ENCODE results near the gene EDAR. TPM values are rescaled to one million over a fixed set of nuclear protein-coding genes. Genes with fewer than 3 reads are reported as not detected.

The EDAR gene
- total and polyA plus RNA-seq, 2 of the 8 experiments (the other 6 are each of a cell fraction or from before 2014, with no cell fraction given): not detected

DNA sequence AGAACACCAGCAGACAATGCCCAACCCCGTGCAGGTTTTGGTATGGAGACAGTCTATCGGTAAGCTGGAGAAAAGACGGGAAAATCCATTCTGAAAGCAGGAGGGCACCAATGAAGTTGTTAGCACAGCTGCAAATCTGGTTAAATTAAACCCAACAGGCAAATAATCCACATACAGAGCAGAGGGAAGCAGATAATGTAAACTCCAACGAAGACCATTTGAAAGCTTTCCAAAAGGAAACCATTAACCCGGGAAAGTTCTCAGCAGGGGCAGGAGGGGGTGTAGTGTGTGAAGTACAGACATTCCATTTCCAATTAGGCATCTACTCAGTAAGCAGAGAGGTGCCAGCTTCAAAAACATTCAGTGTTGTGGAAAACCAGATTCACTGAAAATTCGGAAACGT, 10.3 kb downstream of the EDAR start:
- Histone ChIP-seq H3K4me1 (replicated peaks in 1 of 4; ENCODE audit: control insufficient read depth in 3 of 4, insufficient read depth in 4 of 4, low read length in 3 of 4) (no peaks in the 10 kb centered on the region), H3K23ac (ENCODE audit: insufficient read length) (no peak overlapping the region), H2BK5ac (ENCODE audit: low read depth, low read length) (no peak overlapping the region), H4K5ac (ENCODE audit: insufficient read length, low read depth, low read length) (no peak overlapping the region), H3K27me3 (replicated peaks in 1 of 4; ENCODE audit: control insufficient read depth in 3 of 4, extremely low read depth in 1 of 4, insufficient read depth in 3 of 4, low read length in 3 of 4) (no peaks in the 10 kb centered on the region), H4K91ac (replicated peaks; ENCODE audit: insufficient read length, low read length) (no peak overlapping the region), H3K18ac (ENCODE audit: extremely low read depth, low read length) (no peak overlapping the region), H3K79me2 (ENCODE audit: control insufficient read depth in 1 of 2, insufficient read depth in 2 of 2, low read length in 2 of 2) (no peaks in the 10 kb centered on the region), H3K9ac (replicated peaks in 1 of 4; ENCODE audit: extremely low read depth in 1 of 4, low read depth in 3 of 4, low read length in 3 of 4) (no peak overlapping the region), H3K23me2 (ENCODE audit: low read depth, low read length) (no peaks in the 10 kb centered on the region; the same call in 1 of the 2 replicates), H2BK15ac (ENCODE audit: low read length) (no peak overlapping the region), H2AK5ac (ENCODE audit: low read depth, low read length) (no peak overlapping the region), H2BK120ac (replicated peaks; ENCODE audit: low read depth, low read length) (no peak overlapping the region), H3K14ac (ENCODE audit: insufficient read length) (no peak overlapping the region), H4K8ac (ENCODE audit: extremely low read depth, insufficient read depth, low read length) (no peak overlapping the region), H4K20me1 (replicated peaks in 1 of 2; ENCODE audit: control insufficient read depth in 1 of 2, insufficient read depth in 2 of 2, low read length in 2 of 2) (no peaks in the 10 kb centered on the region), H3K4ac (replicated peaks; ENCODE audit: insufficient read length, low read depth, low read length) (no peak overlapping the region), H3K27ac (ENCODE audit: low read depth, low read length) (no peak overlapping the region), H3K36me3 (ENCODE audit: control insufficient read depth in 2 of 4, insufficient read depth in 4 of 4, low read length in 3 of 4) (no peaks in the 10 kb centered on the region), H3K56ac (replicated peaks; ENCODE audit: insufficient read length, low read depth, low read length) (no peak overlapping the region), H3K4me3 (ENCODE audit: extremely low read depth in 1 of 4, insufficient read depth in 2 of 4, low read depth in 3 of 4, low read length in 4 of 4) (no peak overlapping the region), H2BK20ac (ENCODE audit: low read length) (no peak overlapping the region), H3K4me2 (ENCODE audit: insufficient read depth in 1 of 2, low read depth in 2 of 2, low read length in 2 of 2) (no peak overlapping the region), H3K9me3 (ENCODE audit: insufficient read depth in 2 of 2, low read depth in 1 of 2, low read length in 1 of 2) (no peaks in the 10 kb centered on the region), H2BK12ac (ENCODE audit: low read depth, low read length) (no peak overlapping the region), H2AFZ (ENCODE audit: low read length) (no peak overlapping the region), H3K79me1 (ENCODE audit: low read depth, low read length) (no peaks in the 10 kb centered on the region)
- CTCF ChIA-PET (ENCODE audit: partially characterized antibody): interaction anchor here (0.6 to 2.7 kb wide), 7 partner anchors 10 to 395 kb away, joined by 3 to 13 read pairs (median 5); partner anchors contain the start of gene EDAR
- FAIRE-seq (no peak), DNase-seq (ENCODE audit: low read depth in 1 of 2, low spot score in 2 of 2) (no peak)
- TF ChIP-seq HDAC6 (IDR thresholded peaks at IDR 0.05; ENCODE audit: low read depth, low read length) (no peak), ZNF274 (IDR thresholded peaks at IDR 0.05; ENCODE audit: borderline replicate concordance, extremely low read depth, low read length) (no peak), SIN3A (conservative IDR thresholded peaks at IDR 0.05 in 1 of 2, IDR thresholded peaks at IDR 0.05 in 1 of 2; ENCODE audit: low read depth in 1 of 2, low read length in 2 of 2) (no peak), YY1 (IDR thresholded peaks at IDR 0.05; ENCODE audit: low read depth, low read length) (no peak), HDAC2 (IDR thresholded peaks at IDR 0.05; ENCODE audit: borderline replicate concordance in 1 of 2, low read depth in 2 of 2, low read length in 2 of 2) (no peak), ATF3 (IDR thresholded peaks at IDR 0.05; ENCODE audit: insufficient read depth, low read depth, low read length) (no peak), RXRA (IDR thresholded peaks at IDR 0.05; ENCODE audit: insufficient read depth, low read depth, low read length) (no peak), E2F6 (IDR thresholded peaks at IDR 0.05) (no peak), CTBP2 (IDR thresholded peaks at IDR 0.05; ENCODE audit: borderline replicate concordance, insufficient read depth, insufficient read length, low read length) (no peak), RFX5 (IDR thresholded peaks at IDR 0.05; ENCODE audit: borderline replicate concordance, low read depth, low read length) (no peak)
- 88% methylated on average over 7 of the region's 7 CpGs; no CpG with 5 or more reads in 1 of the 2 experiments for WGBS, 2 experiments (ENCODE audit: extremely low coverage in 1 of 2, insufficient coverage in 1 of 2, insufficient read length in 1 of 2, insufficient replicate concordance in 2 of 2, low coverage in 1 of 2, low lambda C conversion rate in 2 of 2, missing lambda C conversion rate in 1 of 2)
- POLR2A ChIA-PET (ENCODE audit: partially characterized antibody): interaction anchor here (0.6 kb wide), 1 partner anchor 10 kb away, joined by 3 read pairs; no protein-coding TSS in a partner anchor

Measured in H1 (cell line).